ENCODE measurements around the gene SLF1.

The SLF1 gene

DNA sequence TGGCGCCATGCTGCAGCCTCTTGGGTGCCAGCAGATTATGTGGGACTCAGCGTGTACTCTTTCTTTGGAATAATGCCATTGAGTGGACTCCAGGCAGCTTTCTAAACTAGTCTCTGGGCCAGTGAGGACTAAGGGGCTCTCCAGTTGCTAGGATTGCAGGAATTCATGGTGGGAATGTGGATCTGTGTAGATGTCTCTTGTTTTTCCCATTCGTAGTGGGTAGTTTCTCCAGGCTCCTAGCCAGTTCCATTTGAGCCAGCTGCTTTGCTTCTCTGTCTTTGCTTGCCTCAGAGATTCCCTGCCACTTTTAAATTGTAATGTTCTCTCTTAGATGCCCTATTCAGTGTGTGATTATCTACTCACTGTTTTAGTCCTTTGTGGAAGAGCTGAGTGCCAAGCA lies 42.6 kb downstream of the SLF1 start:
- DNase-seq (ENCODE audit: low read depth): no peak

DNA sequence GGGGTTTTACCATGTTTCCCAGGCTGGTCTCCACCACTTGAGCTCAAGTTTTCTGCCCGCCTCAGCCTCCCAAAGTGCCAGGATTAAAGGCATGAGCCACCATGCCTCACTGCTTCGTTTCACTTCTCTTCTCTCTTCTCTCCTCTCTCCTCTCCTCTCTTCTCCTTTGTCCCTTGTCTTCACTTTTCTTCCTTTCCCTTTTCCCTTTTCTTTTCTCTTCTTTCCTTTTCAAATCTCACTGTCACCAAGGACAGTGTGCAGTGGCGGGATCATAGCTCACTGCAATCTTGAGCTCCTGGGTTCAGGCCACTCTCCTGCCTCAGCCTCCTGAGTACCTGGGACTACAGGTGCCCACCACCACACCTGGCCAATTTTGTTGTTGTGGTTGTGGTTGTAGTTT lies 49.5 kb downstream of the SLF1 start:
- DNase-seq (ENCODE audit: low read depth): no peak

DNA sequence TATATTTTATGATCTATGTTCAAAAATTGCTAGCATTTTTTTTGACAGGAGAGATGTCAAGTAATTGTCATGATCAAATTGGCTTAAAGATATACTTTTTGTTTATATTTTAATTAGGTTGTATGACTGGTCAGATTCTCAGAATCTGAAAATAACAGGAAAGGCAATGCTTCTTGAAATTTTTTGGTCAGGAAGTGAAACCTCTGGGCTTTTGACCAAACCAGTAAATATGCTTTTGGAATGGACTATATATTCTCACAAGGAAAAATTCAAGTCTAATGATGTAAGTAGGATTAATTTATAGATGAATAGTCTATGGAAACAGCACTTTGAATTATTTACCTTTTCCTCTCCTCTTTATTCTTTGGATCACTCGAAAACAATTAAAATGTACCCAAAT lies 52.3 kb downstream of the SLF1 start:
- no peak for DNase-seq (ENCODE audit: low read depth)

DNA sequence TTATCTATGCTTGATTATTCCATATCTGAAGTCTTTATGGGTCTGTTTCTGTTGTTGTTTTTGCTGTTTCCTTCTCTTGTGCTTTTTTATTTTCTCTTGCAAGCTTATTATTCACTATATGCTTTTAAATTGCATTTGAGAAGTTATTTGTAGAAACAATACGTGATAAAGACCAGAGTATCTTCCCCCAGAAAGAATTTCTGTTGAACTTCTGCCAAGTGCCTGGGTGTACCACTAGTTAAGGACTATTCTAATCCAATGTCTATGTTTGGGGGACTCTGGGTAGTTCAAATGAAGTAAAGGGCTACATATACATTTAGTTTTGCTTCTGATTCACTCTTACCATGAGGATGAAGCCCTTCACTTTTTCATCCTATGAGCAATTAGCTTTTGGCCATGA lies 54.3 kb downstream of the SLF1 start:
- no peak for DNase-seq (ENCODE audit: low read depth)

DNA sequence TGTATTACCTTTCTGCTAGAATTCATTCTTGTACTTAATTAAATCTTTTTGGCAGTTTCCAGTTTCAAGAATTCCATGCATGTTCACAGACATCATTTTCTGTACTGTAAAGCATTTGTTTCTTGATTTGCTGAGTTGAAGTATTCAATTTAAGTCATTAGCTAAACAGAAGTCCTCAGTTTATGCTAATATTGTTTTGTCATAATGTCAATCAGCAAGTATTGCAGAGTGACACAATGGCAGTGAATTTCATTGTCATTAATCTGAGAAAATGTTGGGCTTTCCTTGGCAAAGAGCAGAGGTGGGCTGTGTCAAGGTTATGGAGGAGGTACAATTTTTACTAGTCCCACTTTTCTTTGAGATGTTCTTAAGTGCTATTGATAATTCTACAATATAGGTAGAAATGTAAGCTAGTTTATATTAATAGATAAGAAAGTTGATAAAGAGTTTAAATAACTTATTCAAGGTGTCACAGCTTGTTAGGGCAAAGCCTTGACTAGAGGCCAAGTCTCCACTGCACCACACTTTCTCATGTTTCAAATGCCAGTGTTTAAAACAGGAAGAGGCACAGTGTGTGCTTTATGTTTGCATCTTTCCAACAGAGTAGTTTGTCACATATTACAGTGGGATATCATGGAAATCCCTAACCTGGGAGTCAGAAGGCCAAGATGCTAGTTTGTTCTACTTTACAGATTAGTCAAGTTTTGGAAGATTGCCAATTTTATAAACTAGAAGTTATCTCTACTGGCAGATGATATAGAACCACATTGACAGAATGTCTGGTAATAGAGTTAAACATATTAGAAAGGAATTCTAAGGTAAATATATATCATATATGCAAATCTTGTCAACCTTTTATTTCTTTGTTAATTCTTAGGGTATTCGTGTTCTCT lies 56.3 kb downstream of the SLF1 start:
- no peak for DNase-seq (ENCODE audit: low read depth)

DNA sequence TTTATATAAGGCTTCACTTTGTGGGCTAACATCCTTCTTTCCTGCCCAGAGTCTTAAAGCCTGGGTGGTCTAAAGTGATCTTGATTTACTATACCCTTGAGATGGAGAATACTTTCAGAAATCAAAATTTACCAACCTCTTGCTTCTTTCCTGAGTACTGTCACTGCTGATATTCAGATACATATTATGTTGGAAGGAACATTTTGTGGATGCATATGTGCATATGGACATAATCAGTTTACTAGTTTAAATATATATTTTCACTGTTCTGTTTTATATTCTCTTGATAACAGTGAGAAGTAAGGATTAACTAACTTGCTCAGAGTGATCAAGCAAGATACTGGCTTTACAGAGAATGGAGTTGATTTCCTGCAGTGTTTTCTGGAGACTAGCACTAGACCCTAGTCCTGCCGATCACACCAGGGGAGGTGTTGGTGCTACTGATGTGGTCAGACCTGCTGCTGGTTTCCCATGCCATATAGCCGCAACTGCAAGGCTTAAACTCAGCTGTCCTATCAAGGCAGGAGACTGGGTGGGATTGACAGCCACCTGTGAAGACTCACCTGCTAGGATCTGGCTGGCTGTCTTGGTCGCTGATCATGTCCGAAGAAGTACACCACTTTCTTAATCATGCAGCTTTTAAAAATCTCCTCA lies 57.6 kb downstream of the SLF1 start:
- DNase-seq (ENCODE audit: low read depth): no peak

DNA sequence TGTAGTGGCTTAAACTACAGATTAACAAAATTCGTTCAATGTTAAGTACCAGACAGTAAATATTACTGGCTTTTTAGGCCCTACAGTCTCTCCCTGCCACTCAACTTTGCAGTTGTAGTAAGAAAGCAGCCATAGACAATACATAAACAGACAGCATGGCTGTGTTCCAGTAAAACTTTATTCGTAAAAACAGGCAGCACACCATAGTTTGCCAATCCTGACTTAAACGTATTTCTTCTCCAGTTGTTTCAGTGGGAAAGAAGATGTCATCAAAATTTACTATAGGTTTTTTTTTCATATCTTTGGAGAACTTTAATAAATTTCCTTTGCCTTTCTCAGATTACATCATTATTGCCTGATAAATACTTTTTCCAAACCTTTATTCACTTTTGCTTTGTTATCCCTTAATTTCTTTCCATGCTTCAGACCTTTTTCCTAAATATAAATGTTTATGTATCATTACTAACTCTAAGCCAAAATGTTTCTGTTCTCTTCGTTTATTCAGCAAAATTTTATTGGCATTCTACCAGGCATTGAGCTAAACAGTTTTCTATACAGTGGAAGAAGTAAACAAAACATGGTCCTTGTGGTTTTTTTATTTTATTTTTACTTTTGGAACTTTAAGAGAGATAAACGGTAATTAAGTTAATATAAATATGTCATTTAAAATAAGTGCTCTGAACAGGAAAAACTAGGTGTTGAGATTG lies 64.5 kb downstream of the SLF1 start:
- no peak for DNase-seq (ENCODE audit: low read depth)

DNA sequence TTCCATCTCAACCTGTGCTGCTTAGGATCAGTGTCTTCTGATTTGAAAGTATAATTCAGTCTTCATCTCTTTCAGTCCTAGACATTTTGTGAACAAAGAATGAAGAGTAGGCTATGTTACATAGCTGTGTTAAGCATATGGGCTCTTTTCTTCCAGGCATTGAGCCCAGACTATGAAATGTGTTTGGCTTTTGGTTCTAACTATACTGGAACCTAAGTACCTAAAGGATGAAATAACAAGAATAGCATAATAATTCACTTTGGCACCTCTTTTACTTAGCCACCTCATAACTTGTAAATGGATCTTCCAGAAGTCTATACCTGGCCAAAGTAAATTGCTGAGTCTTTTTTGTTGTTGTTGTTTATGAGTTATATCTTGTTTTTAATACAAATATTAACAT lies 71.4 kb downstream of the SLF1 start:
- DNase-seq (ENCODE audit: low read depth): no peak

DNA sequence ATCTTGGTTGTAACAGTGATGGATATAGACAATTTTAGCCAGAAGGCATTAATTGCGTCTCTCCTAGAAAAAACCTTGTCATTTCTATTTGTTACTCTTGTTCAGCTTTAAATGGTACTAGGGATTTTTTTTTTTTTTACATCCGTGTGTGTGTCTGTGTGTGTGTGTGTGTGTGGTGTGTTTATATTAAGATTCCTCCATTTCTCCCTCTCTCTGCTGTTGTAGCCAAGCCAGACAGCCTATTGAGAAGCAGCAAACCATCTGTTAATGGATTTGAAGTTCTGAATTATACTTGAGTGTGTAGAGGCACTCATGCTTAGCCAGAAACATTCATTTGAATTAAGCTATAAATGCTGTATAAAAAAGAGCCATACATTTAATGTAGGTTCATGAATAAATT lies 72.3 kb downstream of the SLF1 start:
- DNase-seq (ENCODE audit: low read depth): no peak

DNA sequence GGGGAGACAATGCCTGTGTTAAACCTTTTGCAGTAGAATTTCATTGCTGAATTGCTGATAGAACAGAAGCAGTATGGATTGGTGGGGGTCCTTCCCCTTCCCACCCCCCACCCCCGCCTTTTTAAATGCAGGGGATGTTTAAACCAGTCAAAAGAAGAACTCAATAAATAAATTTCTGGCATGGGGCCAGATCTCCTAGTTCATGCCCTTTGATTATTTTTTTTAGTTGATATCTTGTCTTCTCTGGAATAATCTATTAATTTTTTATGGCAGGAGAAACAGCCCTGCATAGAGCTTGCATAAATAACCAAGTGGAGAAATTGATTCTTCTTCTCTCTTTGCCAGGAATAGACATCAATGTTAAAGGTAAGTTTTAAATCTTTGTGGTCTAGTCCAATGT lies 72.8 kb downstream of the SLF1 start:
- no peak for DNase-seq (ENCODE audit: low read depth)

DNA sequence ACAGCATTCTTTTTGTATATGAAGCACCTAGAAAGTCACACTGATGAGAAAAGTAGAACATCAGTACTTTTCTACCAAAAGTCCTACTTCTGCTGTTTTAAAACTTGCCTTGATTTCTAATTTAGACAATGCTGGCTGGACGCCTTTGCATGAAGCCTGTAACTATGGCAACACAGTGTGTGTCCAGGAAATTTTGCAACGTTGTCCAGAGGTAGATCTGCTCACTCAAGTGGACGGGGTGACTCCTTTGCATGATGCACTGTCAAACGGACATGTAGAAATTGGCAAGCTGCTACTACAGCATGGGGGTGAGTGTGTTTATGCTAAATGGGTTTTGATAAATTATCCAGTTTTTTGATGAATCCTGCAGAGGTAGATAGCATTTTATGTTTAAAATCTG lies 73.5 kb downstream of the SLF1 start:
- peak; percentile 73 for DNase-seq (ENCODE audit: low read depth)

DNA sequence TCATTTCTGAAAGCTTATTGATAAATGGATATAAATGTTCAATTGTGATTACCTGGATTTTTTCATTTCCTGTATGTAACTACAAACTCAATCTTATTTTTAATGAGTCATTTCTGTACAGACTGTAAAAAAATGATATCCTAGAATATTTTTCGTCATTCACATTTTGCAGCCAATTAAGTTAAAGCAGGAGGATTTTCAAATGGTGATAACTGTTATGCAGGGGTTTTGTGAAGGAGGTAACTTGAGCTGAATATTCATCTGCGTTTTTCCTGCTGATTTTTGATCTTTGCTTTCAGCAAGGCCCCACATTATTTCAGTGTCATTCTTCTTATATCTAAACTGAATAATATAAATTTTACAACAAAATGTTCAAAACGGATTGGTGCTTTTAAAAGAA lies 74.1 kb downstream of the SLF1 start:
- no peak for DNase-seq (ENCODE audit: low read depth)

DNA sequence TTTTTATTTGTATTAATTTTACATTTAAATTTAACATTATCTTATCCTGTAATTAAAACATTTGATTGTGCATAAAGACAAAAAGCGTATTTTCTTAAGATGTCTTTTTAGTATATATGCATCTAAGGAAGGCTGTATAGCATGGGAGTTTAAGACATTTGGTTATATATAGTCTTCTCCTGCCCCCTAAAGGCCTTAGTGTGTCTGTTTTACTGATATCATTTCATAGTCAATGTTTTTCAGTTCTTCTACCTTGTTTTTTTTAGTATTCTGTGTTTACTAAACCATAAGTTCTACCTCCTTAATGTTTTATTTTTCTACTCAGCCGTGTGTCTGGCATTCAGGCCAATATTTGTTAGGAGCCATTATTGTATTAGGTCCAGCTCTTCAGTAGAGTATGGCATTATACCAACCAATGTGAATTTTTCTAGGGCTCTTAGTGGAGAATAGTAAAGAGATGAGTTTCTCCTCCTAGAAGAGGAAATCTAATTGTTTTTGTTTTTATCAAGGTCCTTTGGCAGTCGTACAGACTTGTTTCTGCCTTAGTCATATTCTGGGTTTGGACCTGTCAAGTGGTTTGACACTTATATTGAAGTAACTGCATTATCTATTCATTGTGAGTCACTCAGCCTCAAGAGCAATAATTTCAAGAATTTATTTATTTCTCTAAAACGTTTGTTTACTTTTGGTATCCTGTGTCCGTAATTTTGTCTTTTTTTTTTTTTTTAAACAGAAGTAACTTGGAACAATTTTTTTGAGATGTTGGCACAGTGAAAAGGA lies 74.8 kb downstream of the SLF1 start:
- DNase-seq (ENCODE audit: low read depth): peak; percentile 74

DNA sequence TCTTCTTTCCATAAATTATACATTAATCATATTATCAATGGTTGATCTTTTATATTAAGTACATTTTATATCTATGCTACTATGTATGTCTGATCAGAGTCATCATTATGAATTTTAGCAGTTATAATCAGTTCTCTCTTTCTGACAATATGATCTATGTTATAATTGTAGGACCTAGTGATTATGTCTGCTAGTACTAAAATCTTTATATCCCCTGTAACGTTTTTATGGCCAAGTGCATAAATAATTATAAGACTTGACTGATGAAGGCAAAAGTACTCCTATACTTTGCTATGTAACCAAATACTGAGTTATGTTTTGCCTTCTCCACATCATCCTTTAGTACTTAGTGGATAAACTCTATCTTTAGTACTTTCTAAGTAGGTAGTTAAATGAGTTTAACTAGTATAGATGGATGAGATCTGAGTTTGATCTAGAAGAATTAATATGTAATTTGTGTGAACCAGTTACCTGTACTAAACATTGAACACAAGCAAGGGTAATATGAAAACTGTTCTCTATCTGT lies 75.4 kb downstream of the SLF1 start:
- no peak for DNase-seq (ENCODE audit: low read depth)

DNA sequence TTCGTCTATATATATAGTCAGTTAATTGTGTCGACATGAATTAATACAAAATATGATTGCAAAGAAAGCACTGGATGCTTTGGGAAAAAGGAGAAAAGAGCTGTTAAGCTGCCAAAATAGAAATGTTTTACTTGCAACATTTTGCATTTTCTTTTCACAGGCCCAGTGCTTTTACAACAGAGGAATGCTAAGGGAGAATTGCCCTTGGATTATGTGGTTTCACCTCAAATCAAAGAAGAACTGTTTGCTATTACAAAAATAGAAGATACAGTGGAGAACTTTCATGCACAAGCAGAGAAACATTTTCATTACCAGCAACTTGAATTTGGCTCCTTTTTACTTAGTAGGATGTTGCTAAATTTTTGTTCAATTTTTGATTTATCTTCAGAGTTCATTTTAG lies 76.2 kb downstream of the SLF1 start:
- DNase-seq (ENCODE audit: low read depth): no peak

DNA sequence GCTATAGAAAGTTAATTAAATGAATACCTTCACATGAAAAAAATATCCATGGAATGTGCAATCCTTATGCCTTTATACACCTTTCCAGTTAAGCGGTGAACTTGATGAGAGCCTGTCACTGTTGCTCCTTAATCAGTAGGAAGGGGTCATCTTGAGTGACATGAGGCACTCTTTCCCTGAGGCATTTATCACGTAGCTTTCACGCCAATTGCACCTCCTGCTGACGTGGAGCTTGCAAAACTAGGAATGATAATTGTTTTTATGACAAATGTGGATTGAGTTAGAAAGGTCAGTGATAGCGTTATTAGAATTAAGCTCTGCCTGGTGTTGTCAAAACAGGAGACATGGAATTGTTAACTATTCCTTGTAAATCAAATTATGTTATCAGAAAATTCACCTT lies 79.7 kb downstream of the SLF1 start:
- no peak for DNase-seq (ENCODE audit: low read depth)

DNA sequence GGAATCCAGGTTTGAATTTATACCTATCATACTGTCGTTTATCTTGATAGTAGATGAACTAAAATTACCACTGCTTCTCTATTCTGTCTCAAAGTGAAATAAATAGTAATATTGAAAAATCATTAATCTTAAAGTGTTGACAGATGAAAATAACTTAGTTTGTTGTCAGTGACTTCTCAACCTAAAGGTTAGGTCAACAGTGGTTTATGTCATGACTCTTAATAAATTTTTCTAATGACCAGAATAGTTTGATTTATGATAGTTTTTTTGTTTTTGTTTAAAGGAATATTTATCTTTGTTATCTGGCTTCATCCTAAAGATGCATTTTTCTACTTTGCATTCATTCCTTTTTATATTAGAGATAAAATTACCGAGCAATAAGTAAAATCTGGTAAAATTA lies 81.1 kb downstream of the SLF1 start:
- no peak for DNase-seq (ENCODE audit: low read depth)

DNA sequence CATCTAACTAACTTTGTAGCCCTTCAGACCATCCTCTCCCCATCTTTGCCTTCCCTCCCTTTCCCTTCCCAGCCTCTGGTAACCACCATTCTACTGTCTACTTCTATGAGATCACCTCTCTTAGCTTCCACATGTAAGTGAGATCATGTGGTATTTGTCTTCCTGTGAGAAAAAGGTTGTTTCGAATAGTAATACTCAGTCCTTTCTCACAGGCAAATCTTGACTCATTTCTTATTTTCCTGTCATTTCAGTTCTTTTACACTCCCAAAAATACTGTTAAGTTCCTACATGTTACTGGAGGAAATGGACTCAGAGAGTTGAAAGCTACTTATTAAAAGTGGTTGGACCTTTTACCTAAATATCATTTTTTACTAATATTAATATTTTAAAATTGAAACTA lies 82.1 kb downstream of the SLF1 start:
- DNase-seq (ENCODE audit: low read depth): no peak

DNA sequence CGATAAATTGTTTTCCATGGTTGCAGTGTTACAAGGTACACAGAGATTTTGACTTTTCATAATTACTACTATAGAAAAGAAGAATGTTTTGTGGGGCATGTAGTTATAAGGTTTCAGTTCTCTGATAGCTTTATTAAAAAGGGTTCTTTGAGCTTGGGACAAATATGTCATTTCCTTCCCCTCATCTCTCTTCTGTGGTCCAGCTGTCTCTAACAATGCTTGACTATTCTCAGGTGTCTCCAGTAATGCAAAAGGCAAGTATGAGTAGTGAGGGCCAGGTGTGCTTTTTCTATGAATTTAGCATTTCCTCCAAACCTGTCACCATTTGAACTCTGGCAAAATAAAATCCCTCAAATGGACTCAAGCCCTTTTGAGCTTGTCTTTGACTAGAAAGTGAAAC lies 84.3 kb downstream of the SLF1 start:
- no peak for DNase-seq (ENCODE audit: low read depth)

DNA sequence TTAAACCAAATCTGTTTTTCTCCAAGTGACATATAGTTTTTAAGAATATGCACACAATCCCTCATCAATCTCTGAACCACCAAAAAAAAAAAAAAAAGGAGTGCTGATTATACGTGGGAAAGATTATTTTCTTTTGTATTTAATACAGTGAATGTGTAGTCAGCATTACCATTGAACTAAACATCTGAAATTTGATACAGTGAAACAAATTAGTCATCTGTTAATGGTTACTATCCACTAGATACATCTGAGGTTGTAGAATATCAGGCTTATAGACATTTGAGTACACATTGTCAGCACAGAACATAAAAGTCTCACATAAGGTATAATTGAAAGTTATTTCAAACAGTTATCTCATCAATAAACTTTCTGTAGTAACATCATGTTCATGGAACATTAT lies 87.0 kb downstream of the SLF1 start:
- no peak for DNase-seq (ENCODE audit: low read depth)

DNA sequence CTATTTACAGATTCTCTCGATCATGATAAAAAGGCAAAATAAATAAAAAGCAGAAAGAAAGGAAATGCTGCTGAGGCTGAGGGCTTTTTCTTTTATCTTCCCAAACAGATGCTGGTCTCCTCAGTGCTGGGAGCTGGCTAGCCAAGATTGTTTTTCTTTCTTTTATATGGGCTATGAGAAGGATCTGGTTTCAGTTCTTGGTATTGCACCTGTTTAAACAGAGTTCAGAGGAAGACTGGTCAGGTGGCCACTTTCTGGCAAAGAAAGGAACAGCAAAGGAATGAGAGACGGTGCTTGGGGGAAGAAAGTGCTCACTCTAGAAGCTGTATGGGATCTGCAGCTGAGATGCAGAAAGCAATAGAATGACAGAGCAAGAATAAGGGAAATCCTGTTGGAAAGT lies 88.9 kb downstream of the SLF1 start:
- DNase-seq (ENCODE audit: low read depth): no peak

DNA sequence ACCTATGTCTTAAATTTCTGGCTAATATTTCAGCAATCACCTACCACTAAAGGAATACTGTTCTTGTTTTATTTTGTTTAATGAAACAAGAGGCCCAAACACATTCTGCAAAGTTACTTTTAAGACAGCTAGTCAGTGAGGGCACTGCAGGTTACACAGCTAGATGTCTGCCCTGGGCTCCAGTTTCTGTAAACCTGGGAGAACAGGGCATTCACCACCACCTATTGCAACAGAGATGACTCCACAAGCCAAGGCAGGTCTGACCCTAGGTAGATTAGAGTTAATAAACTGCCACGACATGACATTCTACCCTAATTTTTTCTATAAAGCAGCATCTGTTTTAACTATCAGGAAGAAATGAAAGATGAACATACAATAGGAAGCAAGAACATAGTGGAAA lies 90.8 kb downstream of the SLF1 start:
- DNase-seq (ENCODE audit: low read depth): no peak

All from fibroblast of the conjunctiva (primary cell).